ENCODE data around the gene FOXB2.

- TF ChIP-seq CTCF (IDR thresholded peaks at IDR 0.05) = no peak
- TF ChIP-seq ZFX (IDR thresholded peaks at IDR 0.05; ENCODE audit: borderline replicate concordance) = no peak
Observed at GRCh38 chr9:76985581-76985980, 33.9 kb upstream of the FOXB2 start.
